Psoas muscle (tissue), 8 donors: Measurements from ENCODE around the gene AP5Z1. TPM values are rescaled to one million over a fixed set of nuclear protein-coding genes. Genes with fewer than 3 reads are reported as not detected.

Experiments used
- ATAC-seq, 4 donors: fragments of 200-7000 bp; cut with Tn5 transposase; one replicate each; pipeline ENCODE4 v1.9.1; 2020; ENCODE audit warnings: moderate library complexity in 3 of 4, mild to moderate bottlenecking in 2 of 4
- DNase-seq, 2 donors: peaks; one replicate each; pipeline ENCODE4 v3.0.0-alpha.2; 2020
- H3K27ac ChIP-seq: fragments of 200-600 bp; one replicate; pipeline ENCODE4 v1.8.0; 2022
- H3K27me3 ChIP-seq, 3 donors: fragments of 200-600 bp in 1 of 3; one replicate each; pipeline versions ENCODE4 v1.6.1 to v1.8.0; 2013 to 2022; ENCODE audit warnings: low read length in 2 of 3, mild to moderate bottlenecking in 2 of 3, moderate library complexity in 1 of 3; ENCODE audit not compliant: insufficient read depth in 3 of 3
- H3K36me3 ChIP-seq, 2 donors: fragments of 200-600 bp in 1 of 2; one replicate each; pipeline versions ENCODE4 v1.6.1 to v1.8.0; 2013 to 2022; ENCODE audit warnings: low read depth in 1 of 2, mild to moderate bottlenecking in 1 of 2, moderate library complexity in 1 of 2; ENCODE audit not compliant: insufficient read depth in 1 of 2
- H3K4me1 ChIP-seq: fragments of 200-600 bp; one replicate; pipeline ENCODE4 v1.8.0; 2022
- H3K4me3 ChIP-seq: fragments of 200-600 bp; one replicate; pipeline ENCODE4 v1.8.0; 2022; ENCODE audit warnings: mild to moderate bottlenecking
- H3K9me3 ChIP-seq: fragments of 200-600 bp; one replicate; pipeline ENCODE4 v1.8.0; 2022
- CTCF ChIP-seq: fragments of 200-600 bp; IDR thresholded peaks from one replicate; pipeline ENCODE4 v1.8.0; 2022; ENCODE audit warnings: antibody characterized with exemption
- WGBS, 3 donors: extraction: QIAGEN DNeasy Blood & Tissue Kit; methylation state at CpG; one replicate each; pipeline versions ENCODE4 v1.1.6 to v1.1.7; 2013; 5-methylcytosine and 5-hydroxymethylcytosine counted together
- intact Hi-C, 2 donors: fragments of 100-400 bp; cut with DNase I; formaldehyde crosslinking; loops; one replicate each; pipeline versions ENCODE4 v1.11.0 to v1.14.2; 2022
- polyA plus RNA-seq, 3 donors: library from polyadenylated mRNA; stranded (reverse); fragments of 200-250 nt; gene quantifications; one replicate each; pipeline ENCODE4 v1.2.3, GENCODE V29; 2013
- total RNA-seq, 4 donors: library from RNA; stranded (reverse); fragmentation: NEBNext Ultra II Directional in 2 of 4; extraction: Animal tissue kit (Norgen Biotek cat#: 25700) in 2 of 4; gene quantifications; one replicate each; pipeline versions ENCODE4 v1.2.1 to v1.2.4, GENCODE V29; 2021 to 2023
- donor health status: healthy with polysubstance abuse.
- donor health status: DM: no; HTN: no; CAD: no; lungs with moderate emphysema.
- donor health status: Bipolar disorder and iron deficiency.
- donor health status: healthy.
- donor health status: DM: yes; HTN: yes; CAD: no.
- donor health status: DM: no; HTN: no; CAD: no.
- donor health status: DM: no; HTN: no; CAD: no.
- donor health status: DM: yes; HTN: yes; CAD: no.

AP5Z1 gene
- total and polyA plus RNA-seq, 7 donors = 6.6 to 20.1 (median 12.1) TPM

GRCh38 chr7:4744391-4745264 is 30.8 kb upstream of the AP5Z1 start:
- Histone ChIP-seq H3K36me3 (peaks cover 0 to 32% of the 10 kb centered on the region in 2 donors), H3K9me3 (no peaks in the 10 kb centered on the region), H3K27ac (peak overlapping the region; percentile 92), H3K4me1 (peaks cover 29% of the 10 kb centered on the region), H3K4me3 (peak overlapping the region; percentile 48), H3K27me3 (no peaks in the 10 kb centered on the region)
- intact Hi-C loops = loop anchor here (2.0 to 5.0 kb wide), 3 partner anchors 30 to 102 kb away; partner anchors contain the start of gene FOXK1 (in 1 of the 2)
- DNase-seq = peak; percentile 99 to 100
- ATAC-seq = peak; percentile 93 to 96 (median 94)
- WGBS, 3 donors = 12 to 16% (median 14%) methylated on average over 31 of the region's 31 CpGs
- TF ChIP-seq CTCF = no peak

- ATAC-seq = peak in 2 of 4 donors; percentile 2 to 5
- 16 to 19% (median 19%) methylated on average over 18 of the region's 18 CpGs for WGBS, 3 donors
- no peaks in the 10 kb centered on the region for H3K27me3 ChIP-seq
- intact Hi-C loops = loop anchor here (2.0 to 5.0 kb wide), 3 partner anchors 31 to 103 kb away; partner anchors contain the start of gene FOXK1 (in 1 of the 2)
- H3K9me3 ChIP-seq = no peaks in the 10 kb centered on the region
- peaks cover 0 to 32% of the 10 kb centered on the region in 2 donors for H3K36me3 ChIP-seq
- no peak for DNase-seq
- H3K4me1 ChIP-seq = peaks cover 29% of the 10 kb centered on the region
- TF ChIP-seq CTCF = no peak
- peak overlapping the region; percentile 48 for H3K4me3 ChIP-seq
- H3K27ac ChIP-seq = peak overlapping the region; percentile 92
Measured at GRCh38 chr7:4745265-4745919, 30.0 kb upstream of the AP5Z1 start.

GRCh38 chr7:4745971-4746919 is 29.2 kb upstream of the AP5Z1 start:
- no peak for TF ChIP-seq CTCF
- peak overlapping the region; percentile 48 for H3K4me3 ChIP-seq
- H3K36me3 ChIP-seq = peaks cover 0 to 28% of the 10 kb centered on the region in 2 donors
- no peak for ATAC-seq
- DNase-seq = no peak
- no peaks in the 10 kb centered on the region for H3K9me3 ChIP-seq
- intact Hi-C loops = loop anchor here (2.0 to 5.0 kb wide), 3 partner anchors 31 to 104 kb away; partner anchors contain the start of gene FOXK1 (in 1 of the 2)
- peaks cover 29% of the 10 kb centered on the region for H3K4me1 ChIP-seq
- peak overlapping the region; percentile 92 for H3K27ac ChIP-seq
- no peaks in the 10 kb centered on the region for H3K27me3 ChIP-seq
- 66 to 70% (median 68%) methylated on average over 12 of the region's 12 CpGs for WGBS, 3 donors

GRCh38 chr7:4747013-4747412 is 28.4 kb upstream of the AP5Z1 start:
- H3K27ac ChIP-seq = peak overlapping the region; percentile 92
- peaks cover 29% of the 10 kb centered on the region for H3K4me1 ChIP-seq
- no peak overlapping the region for H3K4me3 ChIP-seq
- no peak for TF ChIP-seq CTCF
- intact Hi-C loops = loop anchor here in 1 of 2 donors (5.0 kb wide), 1 partner anchor 105 kb away; no protein-coding TSS in a partner anchor
- DNase-seq (no peak), ATAC-seq (no peak)
- no peaks in the 10 kb centered on the region for H3K27me3 ChIP-seq
- H3K9me3 ChIP-seq = no peaks in the 10 kb centered on the region
- 67 to 83% (median 77%) methylated on average over 22 of the region's 22 CpGs for WGBS, 3 donors
- H3K36me3 ChIP-seq = peaks cover 0 to 28% of the 10 kb centered on the region in 2 donors
